ENCODE results near the gene RPP25L. TPM values are rescaled to one million over a fixed set of nuclear protein-coding genes. Genes with fewer than 3 reads are reported as not detected.

RPP25L gene
- 1 to 10 TPM; 6.0 to 9.8 TPM for total RNA-seq
- polyA plus RNA-seq: 10 to 100 TPM; 16.2 to 17.3 TPM
- long read RNA-seq, donor 1, partial matches to known transcripts: 0 of 7 reads
- long read RNA-seq, donor 1, other reads (novel, unspliced or antisense): 3 of 7 reads
- long read RNA-seq, donor 2, partial matches to known transcripts: 0 of 5 reads
- long read RNA-seq, donor 2, other reads (novel, unspliced or antisense): 1 of 5 reads

- Histone ChIP-seq H3K4me1 (ENCODE audit: control insufficient read depth in 1 of 2, insufficient read depth in 2 of 2, low read length in 2 of 2) (no peaks in the 10 kb centered on the region), H3K9me3 (ENCODE audit: control insufficient read depth, low read length) (no peaks in the 10 kb centered on the region), H3K36me3 (ENCODE audit: control insufficient read depth in 1 of 2, insufficient read depth in 2 of 2, low read length in 1 of 2) (no peaks in the 10 kb centered on the region), H3K27ac (ENCODE audit: low read depth in 1 of 2, low read length in 2 of 2) (peak within 1 kb of the TSS in 1 of 2 donors; percentile 9), H3K4me3 (ENCODE audit: low read length in 2 of 2) (peak within 1 kb of the TSS; percentile 41 to 53), H3K27me3 (ENCODE audit: control insufficient read depth in 1 of 2, insufficient read depth in 2 of 2, low read length in 1 of 2) (no peaks in the 10 kb centered on the region)
- ATAC-seq (ENCODE audit: low FRiP score): peak; percentile 98
- DNase-seq: peak; percentile 91 to 95
- WGBS, 2 donors: 1% methylated on average over 76 to 77 of the region's 77 CpGs
- intact Hi-C loops (cut with DNase I): loop anchor here in 1 of 2 donors (2.0 kb wide), 1 partner anchor 21 kb away; no protein-coding TSS in a partner anchor
These were observed at the start of gene RPP25L for GRCh38 chr9:34611811-34612787. RPP25L (minus strand) TSS chr9:34612097; CDS start chr9:34611296, 801 bp downstream.

- no peak overlapping the region for H3K4me3 ChIP-seq (ENCODE audit: low read length in 2 of 2)
- 86 to 87% methylated on average over 8 of the region's 8 CpGs for WGBS, 2 donors
- intact Hi-C loops (cut with DNase I): loop anchor here (10.0 kb wide), 3 partner anchors 325 to 415 kb away; partner anchors contain the start of genes DNAJB5 (in 1 of the 2), FANCG (in 1 of the 2) and VCP (in 1 of the 2)
- H3K27ac ChIP-seq (ENCODE audit: low read depth in 1 of 2, low read length in 2 of 2): no peak overlapping the region
- H3K9me3 ChIP-seq (ENCODE audit: control insufficient read depth, low read length): no peaks in the 10 kb centered on the region
- H3K4me1 ChIP-seq (ENCODE audit: control insufficient read depth in 1 of 2, insufficient read depth in 2 of 2, low read length in 2 of 2): peaks cover 0 to 2% of the 10 kb centered on the region in 2 donors
- DNase-seq (no peak), ATAC-seq (ENCODE audit: low FRiP score) (no peak)
- H3K27me3 ChIP-seq (ENCODE audit: control insufficient read depth in 1 of 2, insufficient read depth in 2 of 2, low read length in 1 of 2): no peaks in the 10 kb centered on the region
- peaks cover 0 to 3% of the 10 kb centered on the region in 2 donors for H3K36me3 ChIP-seq (ENCODE audit: control insufficient read depth in 1 of 2, insufficient read depth in 2 of 2, low read length in 1 of 2)
These were observed 47.8 kb upstream of the RPP25L start for GRCh38 chr9:34659592-34660253.

GRCh38 chr9:34658461-34658860, 46.6 kb upstream of the RPP25L start:
- no peaks in the 10 kb centered on the region for H3K9me3 ChIP-seq (ENCODE audit: control insufficient read depth, low read length)
- H3K27me3 ChIP-seq (ENCODE audit: control insufficient read depth in 1 of 2, insufficient read depth in 2 of 2, low read length in 1 of 2): no peaks in the 10 kb centered on the region
- intact Hi-C loops (cut with DNase I): loop anchor here in 1 of 2 donors (10.0 kb wide), 1 partner anchor 326 kb away; the partner anchor contains the start of gene DNAJB5
- DNase-seq: no peak
- peaks cover 0 to 2% of the 10 kb centered on the region in 2 donors for H3K4me1 ChIP-seq (ENCODE audit: control insufficient read depth in 1 of 2, insufficient read depth in 2 of 2, low read length in 2 of 2)
- no peak overlapping the region for H3K27ac ChIP-seq (ENCODE audit: low read depth in 1 of 2, low read length in 2 of 2)
- no peak overlapping the region for H3K4me3 ChIP-seq (ENCODE audit: low read length in 2 of 2)
- 78 to 81% methylated on average over 14 of the region's 14 CpGs for WGBS, 2 donors
- peaks cover 0 to 3% of the 10 kb centered on the region in 2 donors for H3K36me3 ChIP-seq (ENCODE audit: control insufficient read depth in 1 of 2, insufficient read depth in 2 of 2, low read length in 1 of 2)
- ATAC-seq (ENCODE audit: low FRiP score): no peak

- ATAC-seq (ENCODE audit: low FRiP score): no peak
- no peaks in the 10 kb centered on the region for H3K9me3 ChIP-seq (ENCODE audit: control insufficient read depth, low read length)
- H3K4me1 ChIP-seq (ENCODE audit: control insufficient read depth in 1 of 2, insufficient read depth in 2 of 2, low read length in 2 of 2): peaks cover 0 to 2% of the 10 kb centered on the region in 2 donors
- H3K27ac ChIP-seq (ENCODE audit: low read depth in 1 of 2, low read length in 2 of 2): no peak overlapping the region
- H3K4me3 ChIP-seq (ENCODE audit: low read length in 2 of 2): no peak overlapping the region
- no peak for DNase-seq
- intact Hi-C loops (cut with DNase I): loop anchor here in 1 of 2 donors (10.0 kb wide), 1 partner anchor 328 kb away; the partner anchor contains the start of gene DNAJB5
- H3K36me3 ChIP-seq (ENCODE audit: control insufficient read depth in 1 of 2, insufficient read depth in 2 of 2, low read length in 1 of 2): peaks cover 0 to 3% of the 10 kb centered on the region in 2 donors
- WGBS, 2 donors: 84 to 85% methylated on average over 5 of the region's 5 CpGs
- no peaks in the 10 kb centered on the region for H3K27me3 ChIP-seq (ENCODE audit: control insufficient read depth in 1 of 2, insufficient read depth in 2 of 2, low read length in 1 of 2)
These were observed 45.1 kb upstream of the RPP25L start for GRCh38 chr9:34656992-34657391.

GRCh38 chr9:34655394-34655793, 43.5 kb upstream of the RPP25L start:
- DNase-seq: no peak
- Histone ChIP-seq H3K27ac (ENCODE audit: low read depth in 1 of 2, low read length in 2 of 2) (peak overlapping the region in 1 of 2 donors; percentile 20), H3K27me3 (ENCODE audit: control insufficient read depth in 1 of 2, insufficient read depth in 2 of 2, low read length in 1 of 2) (no peaks in the 10 kb centered on the region), H3K36me3 (ENCODE audit: control insufficient read depth in 1 of 2, insufficient read depth in 2 of 2, low read length in 1 of 2) (no peaks in the 10 kb centered on the region), H3K4me1 (ENCODE audit: control insufficient read depth in 1 of 2, insufficient read depth in 2 of 2, low read length in 2 of 2) (peaks cover 0 to 2% of the 10 kb centered on the region in 2 donors), H3K9me3 (ENCODE audit: control insufficient read depth, low read length) (no peaks in the 10 kb centered on the region), H3K4me3 (ENCODE audit: low read length in 2 of 2) (no peak overlapping the region)
- intact Hi-C loops (cut with DNase I): loop anchor here in 1 of 2 donors (10.0 kb wide), 1 partner anchor 329 kb away; the partner anchor contains the start of gene DNAJB5
- no peak for ATAC-seq (ENCODE audit: low FRiP score)
- 66 to 71% methylated on average over 5 of the region's 5 CpGs for WGBS, 2 donors

GRCh38 chr9:34654323-34655051, 42.6 kb upstream of the RPP25L start:
- H3K4me1 ChIP-seq (ENCODE audit: control insufficient read depth in 1 of 2, insufficient read depth in 2 of 2, low read length in 2 of 2): peaks cover 0 to 2% of the 10 kb centered on the region in 2 donors
- H3K27ac ChIP-seq (ENCODE audit: low read depth in 1 of 2, low read length in 2 of 2): peak overlapping the region; percentile 53 to 70
- no peak overlapping the region for H3K4me3 ChIP-seq (ENCODE audit: low read length in 2 of 2)
- H3K9me3 ChIP-seq (ENCODE audit: control insufficient read depth, low read length): no peaks in the 10 kb centered on the region
- no peaks in the 10 kb centered on the region for H3K36me3 ChIP-seq (ENCODE audit: control insufficient read depth in 1 of 2, insufficient read depth in 2 of 2, low read length in 1 of 2)
- intact Hi-C loops (cut with DNase I): loop anchor here (5.0 to 10.0 kb wide), 2 partner anchors 48 to 330 kb away; partner anchors contain the start of gene DNAJB5 (in 1 of the 2)
- DNase-seq (peak; percentile 87 to 89), ATAC-seq (ENCODE audit: low FRiP score) (peak; percentile 81)
- 5 to 8% methylated on average over 11 of the region's 11 CpGs for WGBS, 2 donors
- no peaks in the 10 kb centered on the region for H3K27me3 ChIP-seq (ENCODE audit: control insufficient read depth in 1 of 2, insufficient read depth in 2 of 2, low read length in 1 of 2)

- Histone ChIP-seq H3K36me3 (ENCODE audit: control insufficient read depth in 1 of 2, insufficient read depth in 2 of 2, low read length in 1 of 2) (no peaks in the 10 kb centered on the region), H3K4me1 (ENCODE audit: control insufficient read depth in 1 of 2, insufficient read depth in 2 of 2, low read length in 2 of 2) (peaks cover 0 to 2% of the 10 kb centered on the region in 2 donors), H3K27ac (ENCODE audit: low read depth in 1 of 2, low read length in 2 of 2) (peak overlapping the region; percentile 53 to 70), H3K9me3 (ENCODE audit: control insufficient read depth, low read length) (no peaks in the 10 kb centered on the region), H3K4me3 (ENCODE audit: low read length in 2 of 2) (no peak overlapping the region), H3K27me3 (ENCODE audit: control insufficient read depth in 1 of 2, insufficient read depth in 2 of 2, low read length in 1 of 2) (no peaks in the 10 kb centered on the region)
- peak; percentile 33 for ATAC-seq (ENCODE audit: low FRiP score)
- WGBS, 2 donors: 5% methylated on average over 11 of the region's 11 CpGs
- peak in 1 of 2 donors; percentile 68 for DNase-seq
- intact Hi-C loops (cut with DNase I): loop anchor here (5.0 to 10.0 kb wide), 2 partner anchors 49 to 331 kb away; partner anchors contain the start of gene DNAJB5 (in 1 of the 2)
These were observed 41.5 kb upstream of the RPP25L start for GRCh38 chr9:34653151-34654072.

Data from aorta (tissue), 5 donors.